GM19238 (cell line): ENCODE results near the gene FLRT2.

Experiments
- DNase-seq: peaks from one replicate; pipeline ENCODE4 v3.0.0; 2011; ENCODE audit warnings: low spot score; ENCODE audit not compliant: insufficient read length

The FLRT2 gene, protein sequence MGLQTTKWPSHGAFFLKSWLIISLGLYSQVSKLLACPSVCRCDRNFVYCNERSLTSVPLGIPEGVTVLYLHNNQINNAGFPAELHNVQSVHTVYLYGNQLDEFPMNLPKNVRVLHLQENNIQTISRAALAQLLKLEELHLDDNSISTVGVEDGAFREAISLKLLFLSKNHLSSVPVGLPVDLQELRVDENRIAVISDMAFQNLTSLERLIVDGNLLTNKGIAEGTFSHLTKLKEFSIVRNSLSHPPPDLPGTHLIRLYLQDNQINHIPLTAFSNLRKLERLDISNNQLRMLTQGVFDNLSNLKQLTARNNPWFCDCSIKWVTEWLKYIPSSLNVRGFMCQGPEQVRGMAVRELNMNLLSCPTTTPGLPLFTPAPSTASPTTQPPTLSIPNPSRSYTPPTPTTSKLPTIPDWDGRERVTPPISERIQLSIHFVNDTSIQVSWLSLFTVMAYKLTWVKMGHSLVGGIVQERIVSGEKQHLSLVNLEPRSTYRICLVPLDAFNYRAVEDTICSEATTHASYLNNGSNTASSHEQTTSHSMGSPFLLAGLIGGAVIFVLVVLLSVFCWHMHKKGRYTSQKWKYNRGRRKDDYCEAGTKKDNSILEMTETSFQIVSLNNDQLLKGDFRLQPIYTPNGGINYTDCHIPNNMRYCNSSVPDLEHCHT

DNA sequence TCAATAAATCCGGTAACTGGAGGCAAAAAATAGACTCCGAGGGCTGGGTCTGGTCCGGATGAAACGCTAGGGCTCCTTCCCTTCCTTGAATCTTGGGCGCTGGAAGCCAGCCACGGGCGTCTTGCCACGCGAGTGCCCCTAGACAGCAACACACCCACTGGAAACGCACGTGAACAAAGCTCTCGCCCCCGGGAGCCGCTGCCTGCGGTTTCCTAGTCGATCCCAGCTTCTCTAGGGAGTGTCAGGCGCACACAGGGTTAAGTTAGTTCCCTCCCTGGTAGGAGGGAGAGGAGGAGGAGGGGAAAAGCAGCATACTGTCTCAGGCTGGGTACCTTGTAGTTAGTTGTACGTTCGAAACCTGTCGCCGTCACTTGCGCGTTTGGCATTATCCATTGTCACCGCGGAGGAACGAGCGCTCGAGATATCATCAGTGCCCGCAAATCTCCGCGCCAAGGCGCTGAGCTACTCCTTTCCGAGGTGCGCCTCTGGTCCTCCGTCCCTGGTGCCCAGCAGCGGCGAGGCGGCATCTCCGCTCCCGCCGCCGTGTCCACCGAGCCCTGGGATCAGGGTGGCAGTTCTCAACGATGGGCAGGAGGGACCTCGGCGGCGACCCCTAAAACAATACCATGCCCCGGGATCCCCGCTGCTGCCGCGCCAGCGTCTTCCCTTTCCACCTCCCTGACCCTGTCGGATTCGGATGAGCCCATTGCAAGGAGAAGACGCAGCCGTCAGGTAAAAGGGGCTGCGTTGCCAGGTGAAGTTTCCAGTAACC lies at the start of gene FLRT2:
Gene FLRT2, plus strand, starts transcription at position 342 of the 772 bp plus-strand sequence. CDS start 91,371 bp downstream, outside the sequence.
- DNase-seq = no peak

DNA sequence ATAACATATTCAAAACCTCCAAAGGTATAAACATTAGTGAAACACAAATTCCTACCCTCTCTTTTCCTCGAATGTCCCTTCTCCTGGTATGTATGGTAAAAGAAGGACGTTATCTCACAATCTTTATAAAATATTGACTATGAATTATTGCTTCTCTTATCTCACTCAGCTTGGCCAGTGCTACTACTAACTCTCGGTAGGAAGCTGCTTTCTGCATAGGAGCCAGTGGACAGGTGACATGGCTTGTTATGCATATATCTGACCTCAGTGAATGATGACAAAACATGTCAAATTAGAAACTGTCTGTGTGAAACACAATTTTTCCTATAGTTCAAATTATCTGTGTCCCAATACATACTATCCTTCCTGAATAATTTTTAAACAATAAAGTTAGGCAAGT lies 48.5 kb upstream of the FLRT2 start:
- DNase-seq = no peak

DNA sequence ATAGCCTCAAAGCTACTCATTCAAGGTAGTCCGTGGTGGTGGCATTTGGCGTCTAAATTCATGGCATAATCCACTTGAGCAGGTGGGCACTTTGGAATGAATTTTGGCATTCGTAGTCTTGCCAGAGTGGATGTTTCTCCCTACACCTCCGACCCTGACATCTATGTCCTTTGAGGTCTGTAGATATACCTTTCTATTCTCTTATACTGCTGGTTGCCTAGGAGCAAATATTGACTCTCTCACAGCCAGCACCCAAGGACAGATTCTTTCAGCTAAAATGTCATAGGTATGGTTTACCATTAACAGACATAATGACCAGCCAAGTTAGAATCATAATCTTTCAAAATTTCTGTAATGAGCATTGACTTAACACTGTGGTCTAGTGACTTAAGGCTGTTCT lies 47.4 kb upstream of the FLRT2 start:
- no peak for DNase-seq

DNA sequence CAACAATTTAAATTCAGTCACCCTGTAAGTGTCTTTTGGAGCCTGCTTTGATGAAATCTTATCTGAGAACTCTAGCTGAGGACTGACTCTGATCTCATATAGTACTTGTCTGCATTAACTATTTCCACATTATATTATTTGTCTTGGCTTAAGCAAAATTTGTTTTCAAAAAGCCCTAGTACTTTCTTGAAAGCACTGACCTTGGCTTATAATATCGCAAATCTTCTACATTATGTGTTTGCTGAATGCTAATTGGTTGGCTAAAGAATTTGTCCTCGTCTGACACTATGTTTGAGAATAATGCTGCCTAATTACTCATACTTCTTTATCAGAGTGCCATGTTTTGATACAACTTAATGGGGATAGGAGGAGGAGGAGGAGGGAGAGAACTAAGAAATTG lies 46.9 kb upstream of the FLRT2 start:
- no peak for DNase-seq

DNA sequence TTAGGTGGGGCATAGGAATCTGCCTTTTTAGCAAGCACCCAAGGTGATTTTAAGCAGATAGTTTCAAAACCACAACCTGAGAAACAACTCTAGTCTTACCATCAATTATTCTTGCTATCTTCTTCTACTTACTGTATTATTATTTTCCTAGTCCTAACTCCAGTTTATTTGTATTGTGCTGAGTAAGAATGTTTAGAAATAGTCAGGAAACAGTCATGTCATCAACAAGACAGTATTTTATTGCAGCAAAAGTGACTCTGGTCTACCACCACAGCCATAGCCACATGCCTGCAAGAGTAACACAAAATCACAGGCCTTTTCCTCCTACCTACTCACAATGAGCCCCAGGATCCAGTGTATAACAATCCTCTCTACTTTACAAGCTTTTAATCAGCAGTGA lies 46.3 kb upstream of the FLRT2 start:
- no peak for DNase-seq

DNA sequence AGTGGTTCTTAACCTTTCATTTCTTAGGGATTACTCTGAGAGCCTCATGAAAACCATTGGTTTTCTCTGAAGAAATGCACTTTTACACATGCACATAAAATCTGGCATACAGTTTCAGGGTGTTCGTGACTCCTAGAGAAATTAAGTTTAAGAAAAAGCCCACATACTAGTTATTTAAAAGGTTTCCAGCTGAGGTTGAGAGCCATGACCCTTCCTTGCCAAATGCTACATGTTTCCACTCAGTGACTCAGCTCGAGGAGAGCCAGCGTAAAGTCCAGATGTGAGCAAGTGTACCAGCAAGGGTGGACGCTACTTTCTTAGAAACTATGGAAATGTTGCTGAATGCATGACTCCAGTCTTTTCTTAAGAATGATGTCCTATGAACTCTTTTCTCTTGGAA lies 42.7 kb upstream of the FLRT2 start:
- no peak for DNase-seq

DNA sequence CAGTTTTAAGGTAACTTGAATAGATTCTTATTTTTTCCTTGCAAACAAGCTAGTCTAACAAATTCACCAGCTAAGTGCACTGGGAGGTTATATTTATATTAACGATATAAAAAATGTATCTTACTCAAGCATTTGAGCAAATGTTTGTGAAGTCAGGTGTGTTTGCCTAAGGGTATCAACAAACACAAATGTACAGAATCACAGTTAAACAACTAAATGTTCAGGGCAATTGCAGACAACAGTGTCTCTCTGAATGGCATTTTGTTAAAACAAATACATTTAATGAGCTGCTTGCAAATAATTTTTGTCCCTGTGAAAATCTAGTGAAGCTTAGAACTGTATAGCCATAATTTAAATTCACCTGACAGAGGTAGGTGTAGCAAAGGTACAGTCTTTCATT lies 28.2 kb upstream of the FLRT2 start:
- no peak for DNase-seq

DNA sequence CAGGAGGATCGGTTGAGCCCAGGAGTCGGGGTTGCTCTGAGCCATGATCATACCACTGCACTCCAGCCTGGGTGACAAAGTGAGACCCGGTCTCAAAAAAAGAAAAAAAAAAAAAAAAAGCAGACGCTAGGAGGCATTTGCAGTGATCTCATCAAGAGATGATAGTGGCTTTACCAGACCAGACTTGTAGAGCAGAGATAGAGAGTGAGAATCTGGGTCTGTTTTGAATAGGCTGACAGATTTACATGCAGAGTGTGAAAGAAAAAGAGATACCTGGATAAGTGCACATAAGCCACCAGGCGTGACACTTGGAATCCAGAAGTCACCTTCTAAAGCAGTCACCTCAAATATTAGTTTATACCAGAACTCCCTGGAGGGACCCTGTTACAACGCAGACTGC lies 21.1 kb upstream of the FLRT2 start:
- DNase-seq = no peak

DNA sequence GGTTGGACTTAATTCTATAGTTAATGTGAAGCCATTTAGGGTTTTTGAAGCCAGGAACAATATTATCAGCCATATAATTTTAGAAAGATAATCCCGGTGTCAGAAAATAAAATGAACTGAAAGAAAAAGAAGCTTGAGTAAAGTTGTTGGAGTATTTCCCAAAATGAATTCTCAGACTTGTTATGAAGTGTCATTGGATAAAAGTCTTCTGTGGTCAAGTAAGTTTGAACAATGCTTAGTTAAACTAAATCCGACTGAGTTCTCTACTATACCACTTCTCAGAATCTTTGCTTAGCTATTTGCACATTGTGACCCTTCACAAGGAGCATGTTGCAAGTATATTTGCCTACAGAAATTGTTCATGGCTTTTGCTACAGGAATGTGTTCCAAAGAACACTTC lies 17.5 kb upstream of the FLRT2 start:
- no peak for DNase-seq

DNA sequence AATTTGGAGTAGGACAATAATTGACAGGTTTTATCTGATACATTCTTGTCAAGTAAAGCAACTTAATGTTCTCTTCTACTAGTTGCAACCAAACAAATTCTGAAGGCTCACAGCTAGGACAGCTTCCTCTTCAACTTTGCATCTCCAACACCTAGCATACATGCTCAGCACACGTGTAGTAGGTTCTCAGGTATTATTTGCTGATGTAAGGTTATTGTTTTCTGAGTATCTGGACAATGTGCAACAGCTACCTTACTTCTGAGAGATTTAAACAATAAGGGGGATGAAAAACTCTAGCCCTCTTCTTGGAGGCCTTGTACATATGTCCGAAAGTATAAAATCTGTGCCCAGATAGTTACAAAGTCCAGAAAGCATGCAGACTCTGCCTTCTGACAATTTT lies 15.5 kb upstream of the FLRT2 start:
- no peak for DNase-seq

DNA sequence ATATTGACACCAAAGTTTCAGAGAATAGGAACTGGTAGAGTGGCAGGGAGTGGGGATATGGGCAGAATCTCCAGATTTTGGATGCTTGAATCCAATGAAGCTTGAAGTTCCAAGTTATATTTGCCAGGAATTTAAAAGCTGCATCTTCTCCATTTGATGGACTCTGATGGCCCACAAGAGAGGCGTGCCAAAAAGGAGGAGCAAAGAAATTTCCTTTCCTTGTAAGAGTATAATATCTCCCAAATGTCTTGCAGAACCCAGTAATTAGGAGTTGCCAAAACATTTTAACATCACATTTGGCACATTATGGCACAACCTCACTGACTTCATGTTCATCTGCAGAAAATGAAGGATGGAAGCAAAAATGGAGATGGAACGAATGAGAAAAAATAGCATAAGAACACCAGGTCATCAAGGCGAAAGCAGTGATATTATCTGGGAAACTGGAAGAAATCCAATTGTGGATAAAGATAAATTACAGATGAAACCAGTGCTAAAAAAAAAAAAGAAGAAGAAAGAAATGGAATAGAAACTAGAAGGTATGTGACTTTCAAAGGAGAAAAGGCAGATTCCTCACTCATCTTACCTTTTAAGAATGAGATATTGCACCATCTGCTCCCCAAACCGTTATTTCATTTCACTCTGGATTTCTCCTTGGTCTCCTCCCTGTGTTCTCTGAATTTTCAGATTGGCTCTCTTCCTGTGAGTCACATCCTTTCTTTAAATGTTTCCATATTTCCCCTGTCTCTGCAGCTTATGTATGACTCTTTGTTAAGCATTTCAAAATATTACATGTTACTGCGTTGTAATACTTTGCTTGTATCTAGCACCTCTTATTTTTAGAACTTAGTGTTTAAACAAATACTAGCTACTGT lies 13.5 kb upstream of the FLRT2 start:
- no peak for DNase-seq

DNA sequence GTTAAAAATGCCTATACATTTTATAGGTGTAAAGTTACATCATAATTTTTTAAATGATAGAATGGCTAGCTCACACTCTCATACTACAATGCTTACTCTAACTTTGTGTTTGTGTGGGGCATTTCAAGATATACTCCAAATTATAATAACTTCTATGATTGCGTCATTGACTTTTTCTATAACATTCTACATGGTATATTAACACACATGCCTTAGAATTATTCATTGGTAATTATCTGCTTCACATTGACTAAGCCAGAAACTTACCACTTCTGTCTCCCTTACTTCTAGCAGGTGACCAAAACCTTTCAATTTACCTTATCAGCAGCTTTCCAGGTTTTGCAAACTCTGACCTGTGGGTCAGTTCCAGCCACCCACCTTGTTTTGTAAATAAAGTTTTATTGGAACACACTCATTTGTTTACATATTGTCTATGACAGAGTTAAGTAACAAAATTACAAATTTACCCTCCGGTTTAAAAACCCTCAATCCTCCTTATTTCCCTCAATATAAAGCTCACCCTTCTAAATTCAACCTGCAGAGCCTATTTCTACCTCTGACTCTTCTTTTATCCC lies 12.7 kb upstream of the FLRT2 start:
- DNase-seq = no peak

DNA sequence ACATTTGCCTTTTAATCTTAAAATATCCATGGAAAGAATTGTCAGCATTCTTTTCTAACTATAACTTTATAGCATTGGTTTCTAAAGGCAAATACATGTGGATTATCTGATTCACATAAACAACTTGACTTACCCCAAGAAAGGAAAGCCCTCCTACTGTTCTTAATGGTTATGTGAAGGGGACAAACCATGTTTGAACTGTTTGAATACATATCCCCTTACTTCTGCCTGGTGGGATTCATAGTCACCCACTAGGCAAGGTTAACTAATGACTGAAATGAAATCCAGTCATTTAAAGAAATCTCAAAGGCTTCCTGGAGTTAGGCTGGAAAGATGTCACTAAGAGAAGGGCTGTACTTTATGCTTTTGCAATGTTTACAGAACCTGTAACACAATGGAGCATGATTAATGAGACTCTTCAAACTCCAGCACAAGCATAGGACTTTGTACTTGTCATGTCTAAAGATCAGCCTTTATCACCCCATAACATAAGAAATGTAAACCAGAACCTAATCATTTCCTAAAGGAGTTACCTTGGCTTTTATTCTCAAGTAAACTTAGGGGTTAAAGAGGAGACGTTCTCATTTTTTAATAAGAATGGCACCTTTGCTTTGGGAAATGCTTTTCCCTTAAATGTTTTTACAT lies 10.2 kb upstream of the FLRT2 start:
- no peak for DNase-seq

DNA sequence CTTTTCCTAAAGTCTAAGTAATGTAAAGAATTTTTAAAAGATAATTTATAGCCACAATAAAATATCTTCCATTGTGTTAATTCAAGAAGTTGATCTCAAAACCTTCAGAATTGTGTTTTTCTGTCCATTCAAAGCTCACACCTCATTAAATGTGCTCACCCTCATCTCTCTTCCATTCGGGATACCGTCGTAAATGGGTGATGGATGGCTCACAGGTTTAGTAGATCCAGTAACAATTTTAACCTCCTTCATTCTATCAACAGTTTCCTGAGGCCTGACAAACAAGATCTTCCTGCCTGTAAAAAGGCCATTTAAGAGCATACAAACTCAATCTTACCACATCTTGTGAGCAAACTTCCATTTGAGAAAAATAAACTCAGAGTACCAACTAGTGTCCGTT lies 9.4 kb upstream of the FLRT2 start:
- no peak for DNase-seq

DNA sequence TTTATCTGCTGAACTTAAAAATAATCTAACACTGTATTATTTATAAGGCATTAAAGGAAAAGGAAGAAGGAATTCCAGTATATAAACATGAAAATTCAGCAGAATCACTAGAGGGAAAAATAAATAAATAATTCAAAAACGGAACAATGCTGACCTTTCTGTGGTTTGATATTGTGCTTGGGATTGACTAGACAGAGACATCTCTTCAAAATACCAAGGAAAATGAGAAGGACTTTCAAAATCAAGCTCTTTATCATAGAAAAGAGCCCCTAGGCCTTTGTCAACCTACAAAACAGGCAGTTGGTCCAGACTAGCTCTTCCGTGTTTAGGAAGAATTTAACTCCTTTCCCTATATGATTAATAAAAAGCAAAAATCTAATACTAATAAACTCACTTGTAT lies 6.3 kb upstream of the FLRT2 start:
- DNase-seq = no peak

DNA sequence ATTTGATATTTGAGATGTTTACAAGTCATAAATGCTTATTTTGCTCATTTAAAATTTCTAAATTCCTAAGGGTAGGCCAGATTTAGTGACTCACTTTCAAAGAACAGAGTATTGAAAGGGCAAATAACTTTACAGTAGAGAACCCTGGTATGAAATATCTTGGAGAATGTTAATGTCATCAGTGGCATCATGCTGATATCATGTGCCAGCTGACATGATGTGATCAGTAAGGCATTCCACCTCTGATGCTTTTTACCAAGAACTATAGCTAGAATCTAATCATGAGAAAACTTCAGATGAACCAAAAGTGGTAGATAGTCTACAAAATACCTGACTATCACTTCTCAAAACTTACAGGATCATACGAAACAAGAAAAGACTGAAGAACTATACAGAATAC lies 2.9 kb upstream of the FLRT2 start:
- DNase-seq = no peak

DNA sequence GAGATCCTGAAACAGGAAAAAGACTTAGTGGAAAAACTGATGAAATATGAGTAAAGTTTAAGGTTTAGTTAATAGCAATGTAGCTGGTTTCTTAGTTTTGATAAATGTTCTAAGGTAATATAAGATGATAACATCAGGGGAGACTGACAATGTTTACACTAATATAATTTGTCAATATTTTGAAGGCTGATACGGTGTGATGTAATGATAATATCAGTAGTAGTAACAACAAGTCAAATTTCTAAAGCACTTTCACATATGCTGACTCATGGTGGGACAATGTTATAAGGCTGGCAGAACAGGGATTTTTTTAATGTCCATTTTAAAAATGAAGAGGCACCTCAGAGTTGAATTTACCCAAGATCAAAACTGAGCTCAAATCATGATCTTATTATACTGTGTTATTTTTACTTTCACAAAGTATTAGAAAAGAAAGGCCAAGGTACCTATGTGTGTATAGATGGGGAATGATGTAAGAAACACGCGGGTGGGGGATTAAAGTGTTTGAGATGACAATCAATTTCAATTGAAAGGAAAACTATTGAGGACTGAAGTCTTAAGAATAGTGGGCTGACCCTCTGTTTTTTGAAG lies 2.4 kb upstream of the FLRT2 start:
- DNase-seq = no peak

DNA sequence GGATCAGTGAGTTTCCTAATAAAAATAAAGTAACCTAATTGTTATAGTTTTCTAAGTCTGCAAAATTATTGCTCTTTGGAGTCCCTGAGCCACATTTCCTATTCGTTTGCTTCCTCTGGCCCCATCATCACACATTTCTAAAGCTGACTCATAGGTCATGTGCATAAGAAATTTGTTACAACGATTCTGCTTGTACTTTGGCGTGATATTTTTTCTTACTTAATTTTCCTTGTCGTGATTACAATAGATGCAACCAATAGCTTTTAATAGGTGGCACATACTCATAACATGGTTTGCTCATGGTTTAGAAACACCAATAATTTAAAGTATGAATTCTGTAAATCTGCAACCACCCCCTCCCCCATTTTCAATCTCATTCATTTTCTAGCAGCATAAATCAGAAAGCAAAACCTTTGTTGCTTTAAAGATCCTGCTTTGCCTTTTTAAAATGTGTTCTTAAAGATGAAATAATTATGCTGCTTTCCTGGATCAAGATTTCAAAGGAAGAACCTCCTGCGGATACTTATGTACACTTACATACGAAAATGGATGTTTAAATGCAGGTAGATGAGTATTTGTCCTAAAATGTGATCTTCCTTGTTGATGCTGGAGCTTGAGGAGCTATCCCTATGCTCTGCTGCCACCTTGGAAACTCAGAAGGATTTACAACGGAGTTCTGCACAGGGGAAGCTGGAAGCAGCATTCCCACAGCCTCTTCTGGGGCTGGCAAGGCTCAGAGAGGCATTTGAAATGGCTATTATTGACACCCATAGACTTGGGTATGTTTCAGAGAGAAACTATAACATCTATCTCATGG lies 1.7 kb upstream of the FLRT2 start:
- no peak for DNase-seq

DNA sequence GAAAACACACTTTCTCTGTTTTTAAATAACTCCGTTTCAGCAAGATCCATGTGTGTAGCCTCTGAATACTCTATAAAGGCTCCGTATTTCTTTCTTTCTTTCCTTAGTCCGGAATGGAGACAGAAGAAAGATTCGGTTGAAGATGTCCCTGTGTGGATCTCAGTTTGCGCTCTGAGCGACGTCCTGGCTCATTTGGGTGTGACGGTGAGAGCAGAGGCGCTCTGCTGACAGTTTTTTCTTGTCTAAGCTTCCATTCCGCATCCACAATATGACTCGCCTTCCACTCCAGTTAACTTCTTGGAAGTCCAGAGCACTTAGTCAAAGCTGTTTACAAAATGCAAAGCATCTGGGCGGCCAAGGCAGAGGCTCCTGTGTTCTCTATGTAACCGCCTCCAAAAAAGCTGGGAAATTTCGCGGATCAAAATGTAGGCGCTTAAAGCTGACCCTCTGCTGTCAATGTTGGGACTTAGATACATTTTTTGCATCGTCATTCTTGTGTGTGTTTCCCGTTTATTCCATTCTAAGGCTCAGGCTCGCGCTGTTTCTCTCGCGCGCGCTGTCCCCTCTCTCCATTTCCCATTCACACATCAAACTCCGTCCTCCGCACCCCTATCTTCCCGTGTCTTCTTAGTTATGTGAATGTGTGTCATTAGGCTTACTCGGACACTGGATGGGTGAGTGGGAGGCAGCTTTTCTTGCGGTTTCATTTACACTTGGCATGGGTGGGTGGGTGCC lies 880 bp upstream of the FLRT2 start:
- DNase-seq = no peak
